ENCODE data around the gene RPGRIP1L. TPM values are rescaled to one million over a fixed set of nuclear protein-coding genes. Genes with fewer than 3 reads are reported as not detected.

RPGRIP1L gene
- total RNA-seq, 1 donor from 2014 or later = 22.0 TPM

DNA sequence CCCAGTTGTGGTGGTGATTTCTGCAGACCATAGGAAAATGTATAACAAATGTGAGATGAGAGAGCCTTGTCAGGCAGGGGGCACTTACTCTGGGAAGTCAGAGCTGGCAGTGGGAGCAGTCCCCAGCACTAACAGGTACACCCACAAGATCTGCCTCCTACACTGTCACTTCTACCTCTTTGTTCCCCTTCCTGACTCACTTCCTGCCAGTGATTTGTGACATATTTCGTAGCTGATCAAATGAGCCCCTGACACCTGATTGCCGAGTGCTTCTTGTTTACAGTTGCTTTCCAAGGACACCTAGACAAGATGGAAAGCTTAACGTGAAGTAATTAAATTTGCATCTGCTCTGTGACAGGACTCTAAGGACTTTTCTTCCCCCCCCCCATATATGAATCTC, 40.8 kb upstream of the RPGRIP1L start:
- TF ChIP-seq, protein P1, sequence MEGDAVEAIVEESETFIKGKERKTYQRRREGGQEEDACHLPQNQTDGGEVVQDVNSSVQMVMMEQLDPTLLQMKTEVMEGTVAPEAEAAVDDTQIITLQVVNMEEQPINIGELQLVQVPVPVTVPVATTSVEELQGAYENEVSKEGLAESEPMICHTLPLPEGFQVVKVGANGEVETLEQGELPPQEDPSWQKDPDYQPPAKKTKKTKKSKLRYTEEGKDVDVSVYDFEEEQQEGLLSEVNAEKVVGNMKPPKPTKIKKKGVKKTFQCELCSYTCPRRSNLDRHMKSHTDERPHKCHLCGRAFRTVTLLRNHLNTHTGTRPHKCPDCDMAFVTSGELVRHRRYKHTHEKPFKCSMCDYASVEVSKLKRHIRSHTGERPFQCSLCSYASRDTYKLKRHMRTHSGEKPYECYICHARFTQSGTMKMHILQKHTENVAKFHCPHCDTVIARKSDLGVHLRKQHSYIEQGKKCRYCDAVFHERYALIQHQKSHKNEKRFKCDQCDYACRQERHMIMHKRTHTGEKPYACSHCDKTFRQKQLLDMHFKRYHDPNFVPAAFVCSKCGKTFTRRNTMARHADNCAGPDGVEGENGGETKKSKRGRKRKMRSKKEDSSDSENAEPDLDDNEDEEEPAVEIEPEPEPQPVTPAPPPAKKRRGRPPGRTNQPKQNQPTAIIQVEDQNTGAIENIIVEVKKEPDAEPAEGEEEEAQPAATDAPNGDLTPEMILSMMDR (IDR thresholded peaks at IDR 0.05; ENCODE audit: unreplicated experiment) = no peak
- Mint-ChIP-seq H3K27ac (no peak overlapping the region), H3K27me3 (ENCODE audit: low read depth) (no peaks in the 10 kb centered on the region), H3K4me1 (peaks cover 35% of the 10 kb centered on the region), H3K9me3 (peaks cover 10% of the 10 kb centered on the region), H3K36me3 (peaks cover 12% of the 10 kb centered on the region), H3K4me3 (no peak overlapping the region)
- no peak for DNase-seq (ENCODE audit: low spot score in 2 of 2, unreplicated experiment in 2 of 2)

DNA sequence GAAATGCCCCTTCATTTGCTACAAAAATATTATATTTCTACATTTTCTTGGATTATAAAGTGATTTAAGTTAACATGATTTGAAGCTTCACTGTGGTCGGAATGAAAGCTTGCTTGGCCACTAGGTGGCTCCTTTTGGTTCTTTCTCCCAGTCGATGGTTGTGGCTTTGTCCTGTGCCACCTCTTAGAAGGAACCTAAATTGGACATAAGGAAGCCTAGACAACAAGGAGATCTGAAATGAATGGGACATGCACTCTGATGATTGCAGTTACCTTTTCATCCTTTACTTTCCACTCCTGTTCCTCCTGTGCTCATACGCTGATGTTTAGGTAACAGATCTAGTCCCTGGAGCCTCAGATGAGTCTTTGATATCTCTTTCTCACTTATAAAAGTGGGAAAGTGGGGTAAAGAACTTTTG, 39.5 kb upstream of the RPGRIP1L start:
- TF ChIP-seq, protein P1 (IDR thresholded peaks at IDR 0.05; ENCODE audit: unreplicated experiment) = peak; percentile 50
- peaks cover 35% of the 10 kb centered on the region for H3K4me1 Mint-ChIP-seq
- peaks cover 10% of the 10 kb centered on the region for H3K9me3 Mint-ChIP-seq
- H3K27ac Mint-ChIP-seq = no peak overlapping the region
- H3K36me3 Mint-ChIP-seq = peaks cover 9% of the 10 kb centered on the region
- H3K27me3 Mint-ChIP-seq (ENCODE audit: low read depth) = no peaks in the 10 kb centered on the region
- H3K4me3 Mint-ChIP-seq = no peak overlapping the region
- DNase-seq (ENCODE audit: low spot score in 2 of 2, unreplicated experiment in 2 of 2) = no peak

DNA sequence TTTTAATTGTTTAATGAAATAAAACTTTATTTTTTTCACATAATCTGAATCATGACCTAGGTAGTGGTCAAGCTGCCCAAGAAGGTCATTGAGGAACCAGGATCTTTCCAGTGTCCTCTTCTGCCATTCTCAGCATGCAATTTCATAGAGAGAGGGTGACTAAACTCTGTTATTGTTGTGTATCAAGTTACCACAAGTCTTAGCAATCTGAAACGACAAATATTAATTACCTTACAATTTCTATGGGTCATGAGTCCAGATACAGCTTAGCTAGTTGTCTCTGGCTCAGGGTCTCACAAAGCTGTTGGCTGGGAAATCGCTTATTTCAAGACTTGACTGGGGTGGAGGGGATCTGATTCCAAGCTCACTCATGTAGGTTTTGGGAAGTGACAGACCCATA, 37.9 kb upstream of the RPGRIP1L start:
- DNase-seq (ENCODE audit: low spot score in 2 of 2, unreplicated experiment in 2 of 2) = no peak
- Mint-ChIP-seq H3K9me3 (no peaks in the 10 kb centered on the region), H3K27ac (no peak overlapping the region), H3K36me3 (no peaks in the 10 kb centered on the region), H3K4me1 (peaks cover 33% of the 10 kb centered on the region), H3K4me3 (no peak overlapping the region), H3K27me3 (ENCODE audit: low read depth) (no peaks in the 10 kb centered on the region)
- TF ChIP-seq, protein P1 (IDR thresholded peaks at IDR 0.05; ENCODE audit: unreplicated experiment) = no peak

DNA sequence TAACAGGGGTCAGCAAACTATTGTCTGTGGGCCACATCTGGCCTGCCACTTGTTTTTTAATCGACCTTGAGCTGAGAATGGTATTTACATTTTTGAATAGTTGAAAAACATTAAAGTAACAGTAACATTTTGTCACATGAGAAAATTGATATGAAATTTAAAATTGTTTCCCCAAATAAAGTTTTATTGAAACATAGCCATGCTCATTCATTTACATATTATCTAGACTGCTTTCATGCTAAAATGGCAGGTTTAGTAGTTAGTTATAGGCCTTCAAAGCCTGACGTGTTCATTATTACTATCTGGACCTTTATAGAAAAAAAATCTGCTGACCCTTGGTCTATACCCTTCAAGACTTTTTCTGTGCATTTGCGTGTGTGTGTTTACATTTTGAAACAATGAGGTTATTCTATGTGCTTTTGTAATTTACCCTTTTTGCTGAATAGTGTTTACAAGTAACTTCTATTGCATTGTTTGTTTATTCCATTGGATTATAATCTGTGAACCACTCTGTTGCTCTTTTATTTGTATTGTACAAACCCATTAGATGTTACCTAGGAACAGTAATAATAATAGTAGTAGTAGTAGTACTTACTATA, 37.4 kb upstream of the RPGRIP1L start:
- Mint-ChIP-seq H3K36me3 (no peaks in the 10 kb centered on the region), H3K27ac (no peak overlapping the region), H3K9me3 (no peaks in the 10 kb centered on the region), H3K4me1 (peaks cover 34% of the 10 kb centered on the region), H3K4me3 (no peak overlapping the region), H3K27me3 (ENCODE audit: low read depth) (no peaks in the 10 kb centered on the region)
- TF ChIP-seq, protein P1 (IDR thresholded peaks at IDR 0.05; ENCODE audit: unreplicated experiment) = no peak
- no peak for DNase-seq (ENCODE audit: low spot score in 2 of 2, unreplicated experiment in 2 of 2)

DNA sequence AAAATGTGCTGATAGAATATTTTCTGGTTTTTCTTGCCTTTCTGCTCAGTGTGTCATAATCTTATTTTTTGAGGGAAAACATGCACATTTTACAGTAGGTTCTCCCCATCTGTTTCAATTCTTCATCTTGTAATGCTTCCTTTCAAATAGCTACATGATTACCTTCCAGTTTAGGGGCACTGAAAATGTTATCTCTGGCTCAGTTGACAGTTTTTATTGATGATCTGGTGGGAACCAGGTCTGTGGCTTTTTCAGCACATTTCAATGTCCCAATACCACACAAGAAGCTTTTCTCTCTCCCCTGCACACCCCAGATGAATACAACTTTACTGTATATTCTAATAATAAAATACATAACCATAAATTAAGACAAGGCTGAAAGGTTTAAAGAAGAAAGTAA, 36.8 kb upstream of the RPGRIP1L start:
- Mint-ChIP-seq H3K4me3 (no peak overlapping the region), H3K36me3 (no peaks in the 10 kb centered on the region), H3K27ac (peak overlapping the region; percentile 49), H3K9me3 (no peaks in the 10 kb centered on the region), H3K27me3 (ENCODE audit: low read depth) (no peaks in the 10 kb centered on the region), H3K4me1 (peaks cover 29% of the 10 kb centered on the region)
- TF ChIP-seq, protein P1 (IDR thresholded peaks at IDR 0.05; ENCODE audit: unreplicated experiment) = no peak
- no peak for DNase-seq (ENCODE audit: low spot score in 2 of 2, unreplicated experiment in 2 of 2)

DNA sequence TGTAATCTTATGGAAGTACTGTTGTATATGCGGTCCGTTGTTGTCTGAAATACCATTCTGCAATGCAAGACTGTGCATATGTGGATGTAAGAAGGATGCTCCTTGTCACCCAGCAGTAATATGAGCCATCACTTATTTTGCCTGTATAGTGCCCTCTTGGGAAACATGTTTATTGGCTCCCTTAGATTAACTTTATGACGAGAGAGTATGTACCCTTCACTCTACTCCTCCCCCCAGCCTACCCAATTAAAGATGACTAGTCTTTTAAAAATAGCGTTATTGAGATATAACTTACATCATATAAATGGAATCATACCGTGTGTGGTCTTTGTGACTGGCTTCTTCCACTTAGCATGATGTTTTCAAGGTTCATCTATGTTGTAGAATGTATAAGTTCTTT, 33.9 kb upstream of the RPGRIP1L start:
- no peak overlapping the region for H3K27ac Mint-ChIP-seq
- H3K36me3 Mint-ChIP-seq = no peaks in the 10 kb centered on the region
- no peaks in the 10 kb centered on the region for H3K27me3 Mint-ChIP-seq (ENCODE audit: low read depth)
- no peak for DNase-seq (ENCODE audit: low spot score in 2 of 2, unreplicated experiment in 2 of 2)
- TF ChIP-seq, protein P1 (IDR thresholded peaks at IDR 0.05; ENCODE audit: unreplicated experiment) = no peak
- H3K4me1 Mint-ChIP-seq = peaks cover 13% of the 10 kb centered on the region
- H3K9me3 Mint-ChIP-seq = no peaks in the 10 kb centered on the region
- no peak overlapping the region for H3K4me3 Mint-ChIP-seq

Measured in mesothelial cell of epicardium (in vitro differentiated cells).